ENCODE data around the gene PIEZO2. TPM values are rescaled to one million over a fixed set of nuclear protein-coding genes. Genes with fewer than 3 reads are reported as not detected.

Gene PIEZO2
- total RNA-seq, 4 donors from 2014 or later = 2.1 to 7.4 (median 2.5) TPM; not detected in 1

DNA sequence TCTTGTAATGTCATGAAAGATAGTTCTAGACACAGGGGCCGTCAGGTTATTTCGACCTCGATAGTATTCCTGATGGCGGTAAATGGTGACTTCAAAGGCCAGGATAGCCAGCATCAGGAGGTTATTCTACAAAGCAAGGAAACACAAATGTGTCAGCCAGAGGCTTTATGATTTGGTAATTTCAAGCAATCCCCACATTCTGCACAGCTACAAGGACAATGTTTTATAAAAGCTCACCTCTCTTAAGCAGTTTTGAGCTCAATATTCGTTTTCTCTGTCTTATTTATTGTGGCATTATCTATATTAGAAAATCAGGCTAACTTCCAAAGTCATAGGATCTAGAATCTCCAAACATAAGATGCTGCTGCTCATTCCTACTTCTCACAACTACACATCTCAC lies 388.4 kb downstream of the PIEZO2 start:
- Histone ChIP-seq H3K4me1 (no peaks in the 10 kb centered on the region), H3K36me3 (peaks cover 0 to 14% (median 0%) of the 10 kb centered on the region in 3 donors), H3K27me3 (no peaks in the 10 kb centered on the region), H3K4me3 (no peak overlapping the region), H3K27ac (no peak overlapping the region), H3K9me3 (no peaks in the 10 kb centered on the region)
- TF ChIP-seq, protein P1, sequence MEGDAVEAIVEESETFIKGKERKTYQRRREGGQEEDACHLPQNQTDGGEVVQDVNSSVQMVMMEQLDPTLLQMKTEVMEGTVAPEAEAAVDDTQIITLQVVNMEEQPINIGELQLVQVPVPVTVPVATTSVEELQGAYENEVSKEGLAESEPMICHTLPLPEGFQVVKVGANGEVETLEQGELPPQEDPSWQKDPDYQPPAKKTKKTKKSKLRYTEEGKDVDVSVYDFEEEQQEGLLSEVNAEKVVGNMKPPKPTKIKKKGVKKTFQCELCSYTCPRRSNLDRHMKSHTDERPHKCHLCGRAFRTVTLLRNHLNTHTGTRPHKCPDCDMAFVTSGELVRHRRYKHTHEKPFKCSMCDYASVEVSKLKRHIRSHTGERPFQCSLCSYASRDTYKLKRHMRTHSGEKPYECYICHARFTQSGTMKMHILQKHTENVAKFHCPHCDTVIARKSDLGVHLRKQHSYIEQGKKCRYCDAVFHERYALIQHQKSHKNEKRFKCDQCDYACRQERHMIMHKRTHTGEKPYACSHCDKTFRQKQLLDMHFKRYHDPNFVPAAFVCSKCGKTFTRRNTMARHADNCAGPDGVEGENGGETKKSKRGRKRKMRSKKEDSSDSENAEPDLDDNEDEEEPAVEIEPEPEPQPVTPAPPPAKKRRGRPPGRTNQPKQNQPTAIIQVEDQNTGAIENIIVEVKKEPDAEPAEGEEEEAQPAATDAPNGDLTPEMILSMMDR (IDR thresholded peaks at IDR 0.05) = no peak
- WGBS, 2 donors = 85 to 93% methylated on average over 5 of the region's 5 CpGs
- DNase-seq = no peak
- intact Hi-C loops (cut with DNase I) = no loop called here

DNA sequence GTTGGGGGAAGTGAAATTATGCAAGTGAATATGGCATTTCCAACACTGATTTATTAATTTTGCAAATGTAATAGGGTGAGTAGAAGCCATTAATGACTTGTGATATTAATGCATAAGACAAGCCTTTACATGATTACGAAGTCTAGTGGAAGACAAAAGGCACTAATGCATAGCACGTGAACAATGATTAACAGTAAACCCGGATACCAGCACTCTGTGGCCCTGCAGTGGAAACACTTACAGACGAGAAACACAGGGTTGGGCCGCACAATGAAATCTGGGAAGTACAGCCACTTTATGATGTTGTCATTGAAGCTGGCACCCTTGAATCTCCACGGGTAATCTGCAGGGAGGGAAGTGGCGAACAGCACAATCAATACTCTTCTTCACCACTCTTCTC lies 390.1 kb downstream of the PIEZO2 start:
- Histone ChIP-seq H3K4me3 (no peak overlapping the region), H3K27me3 (no peaks in the 10 kb centered on the region), H3K4me1 (no peaks in the 10 kb centered on the region), H3K27ac (no peak overlapping the region), H3K9me3 (no peaks in the 10 kb centered on the region), H3K36me3 (peaks cover 0 to 14% (median 0%) of the 10 kb centered on the region in 3 donors)
- TF ChIP-seq, protein P1 (IDR thresholded peaks at IDR 0.05) = no peak
- TF ChIP-seq POLR2A (IDR thresholded peaks at IDR 0.05) = no peak
- WGBS, 2 donors = 55 to 56% methylated on average over 7 of the region's 7 CpGs
- DNase-seq = no peak
- intact Hi-C loops (cut with DNase I) = loop anchor here (10.0 kb wide), 1 partner anchor 64 kb away; no protein-coding TSS in a partner anchor

DNA sequence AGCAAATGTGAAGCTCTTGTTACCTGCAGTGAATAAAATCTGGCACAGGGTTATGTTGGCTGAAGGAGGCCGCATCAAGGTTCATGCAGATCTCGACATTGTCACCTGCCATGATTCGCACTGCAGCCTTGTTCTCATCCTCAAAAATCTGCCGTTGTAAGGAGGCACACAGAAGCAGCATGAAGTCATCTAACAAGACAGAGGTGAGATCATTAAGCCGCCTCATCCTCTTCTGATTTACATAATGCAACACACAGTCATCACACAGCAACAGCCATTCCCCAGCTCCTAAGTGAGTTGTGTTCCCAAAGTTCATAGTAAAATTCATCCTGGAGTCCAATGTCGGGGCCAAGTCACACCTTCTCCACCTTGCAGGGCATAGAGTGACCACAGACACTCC lies 391.4 kb downstream of the PIEZO2 start:
- DNase-seq = no peak
- peaks cover 0 to 14% (median 0%) of the 10 kb centered on the region in 3 donors for H3K36me3 ChIP-seq
- intact Hi-C loops (cut with DNase I) = loop anchor here (10.0 kb wide), 1 partner anchor 63 kb away; no protein-coding TSS in a partner anchor
- no peaks in the 10 kb centered on the region for H3K4me1 ChIP-seq
- no peak overlapping the region for H3K27ac ChIP-seq
- 86 to 88% methylated on average over 6 of the region's 6 CpGs for WGBS, 2 donors
- H3K9me3 ChIP-seq = no peaks in the 10 kb centered on the region
- no peaks in the 10 kb centered on the region for H3K27me3 ChIP-seq
- H3K4me3 ChIP-seq = no peak overlapping the region
- TF ChIP-seq, protein P1 (IDR thresholded peaks at IDR 0.05) = no peak
- TF ChIP-seq POLR2A (IDR thresholded peaks at IDR 0.05) = no peak

DNA sequence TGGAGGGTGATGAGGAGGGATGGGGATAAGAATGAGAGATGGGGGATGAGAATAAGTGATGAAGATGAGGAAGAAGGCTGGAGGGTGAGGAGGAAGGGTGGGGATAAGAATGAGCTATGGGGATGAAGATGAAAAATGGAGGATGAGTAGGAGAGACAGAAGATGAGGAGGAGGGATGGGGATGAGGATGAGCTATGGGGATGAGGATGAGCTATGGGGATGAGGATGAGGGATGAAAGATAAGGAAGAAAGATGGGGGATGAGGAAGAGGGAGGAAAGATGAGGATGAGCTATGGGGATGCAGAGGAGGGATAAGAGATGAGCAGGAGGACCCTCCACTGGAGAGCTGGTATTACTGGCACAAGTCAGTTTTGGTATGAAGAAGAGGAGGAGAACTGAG lies 392.0 kb downstream of the PIEZO2 start:
- TF ChIP-seq, protein P1 (IDR thresholded peaks at IDR 0.05) = no peak
- no peak for TF ChIP-seq POLR2A (IDR thresholded peaks at IDR 0.05)
- Histone ChIP-seq H3K4me1 (no peaks in the 10 kb centered on the region), H3K27me3 (no peaks in the 10 kb centered on the region), H3K27ac (no peak overlapping the region), H3K36me3 (peaks cover 0 to 14% (median 0%) of the 10 kb centered on the region in 3 donors), H3K9me3 (no peaks in the 10 kb centered on the region), H3K4me3 (no peak overlapping the region)
- DNase-seq = no peak
- intact Hi-C loops (cut with DNase I) = loop anchor here (10.0 kb wide), 1 partner anchor 63 kb away; no protein-coding TSS in a partner anchor

DNA sequence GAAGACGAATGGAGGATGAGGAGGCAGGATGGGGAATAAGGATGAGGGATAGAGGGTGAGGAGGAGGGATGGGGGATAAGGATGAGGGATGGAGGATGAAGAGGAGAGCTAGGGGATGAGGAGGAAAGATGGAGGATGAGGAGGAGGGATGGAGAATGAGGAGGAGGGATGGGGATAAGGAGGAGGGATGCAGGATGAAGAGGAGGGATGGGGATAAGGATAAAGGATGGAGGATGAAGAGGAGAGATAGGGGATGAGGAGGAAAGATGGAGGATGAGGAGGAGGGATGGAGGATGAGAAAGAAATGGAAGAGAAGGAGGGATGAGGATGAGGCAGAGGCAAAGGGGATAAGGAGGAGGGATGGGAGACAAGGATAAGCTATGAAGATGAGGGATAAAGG lies 393.5 kb downstream of the PIEZO2 start:
- TF ChIP-seq, protein P1 (IDR thresholded peaks at IDR 0.05) = no peak
- no peak for TF ChIP-seq POLR2A (IDR thresholded peaks at IDR 0.05)
- Histone ChIP-seq H3K9me3 (no peaks in the 10 kb centered on the region), H3K4me1 (no peaks in the 10 kb centered on the region), H3K36me3 (peaks cover 0 to 14% (median 0%) of the 10 kb centered on the region in 3 donors), H3K27me3 (no peaks in the 10 kb centered on the region), H3K4me3 (no peak overlapping the region), H3K27ac (no peak overlapping the region)
- DNase-seq = no peak
- WGBS, 2 donors = 47 to 50% methylated on average over 1 of the region's 1 CpG
- intact Hi-C loops (cut with DNase I) = loop anchor here (10.0 kb wide), 1 partner anchor 61 kb away; no protein-coding TSS in a partner anchor

All from esophagus squamous epithelium (tissue), 5 donors.